Stimulated activated CD4-positive, alpha-beta T cell treated with anti-CD3 and anti-CD28 coated beads, TNF-alpha, amount 100 ng/mL, for 1 hour (primary cell): Measurements from ENCODE around the gene NEK4.
"Not testable (repeated sequence)": the region's sequence is repeated elsewhere in the genome, so short reads cannot be mapped to it uniquely, and the experiment has no call there.

Experiments used
- DNase-seq, 3 donors: peaks; one replicate each; pipeline ENCODE4 v3.0.0-alpha.2; 2020; ENCODE audit warnings: low read depth in 3 of 3, low spot score in 1 of 3

Gene NEK4

DNA sequence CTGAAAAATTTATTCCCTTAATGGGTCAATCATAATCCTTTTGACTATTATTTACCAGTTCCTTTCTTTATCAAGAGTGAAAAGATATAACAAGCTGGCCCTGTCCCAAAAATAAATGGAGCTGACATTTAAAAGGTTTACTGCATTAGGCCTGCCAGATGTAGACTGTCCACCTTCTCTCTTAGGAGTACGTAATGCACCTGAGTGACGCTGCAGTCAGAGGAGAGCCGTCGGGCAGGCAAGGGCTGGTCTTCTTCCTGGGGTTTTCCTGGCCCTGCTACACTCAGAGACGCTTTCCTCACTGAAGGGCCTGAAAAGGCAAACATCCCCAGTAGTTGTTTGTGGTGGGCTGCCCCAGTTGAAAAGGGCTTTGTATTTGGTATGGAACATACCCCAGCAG lies 27.6 kb downstream of the NEK4 start:
- DNase-seq = no peak

DNA sequence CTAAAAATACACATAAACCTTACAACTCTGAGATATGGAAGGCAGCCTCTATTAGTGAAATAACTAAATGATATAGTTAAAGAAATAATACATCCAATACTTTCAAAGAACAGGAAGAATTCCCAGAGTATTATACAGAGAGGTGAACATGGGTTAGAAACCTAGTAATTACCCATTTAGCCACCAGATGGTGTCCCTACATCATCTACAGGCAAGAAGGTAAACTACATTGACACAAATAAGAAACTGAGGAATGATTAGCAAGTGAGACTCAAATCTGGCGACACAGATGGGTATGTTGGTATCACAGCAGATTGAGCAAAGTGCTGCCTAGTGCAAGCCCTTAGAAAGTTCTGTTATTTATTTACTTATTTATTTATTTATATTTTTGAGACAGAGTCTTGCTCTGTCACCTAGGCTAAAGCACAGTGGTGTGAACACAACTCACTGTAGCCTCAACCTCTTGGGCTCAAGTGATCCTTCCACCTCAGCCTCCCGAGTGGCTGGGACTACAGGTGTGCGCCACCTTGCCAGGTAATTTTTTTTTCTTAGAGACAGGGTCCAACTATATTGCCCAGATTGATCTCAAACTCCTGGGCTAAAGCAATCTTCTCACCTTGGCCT lies 28.2 kb downstream of the NEK4 start:
- DNase-seq = no peak

DNA sequence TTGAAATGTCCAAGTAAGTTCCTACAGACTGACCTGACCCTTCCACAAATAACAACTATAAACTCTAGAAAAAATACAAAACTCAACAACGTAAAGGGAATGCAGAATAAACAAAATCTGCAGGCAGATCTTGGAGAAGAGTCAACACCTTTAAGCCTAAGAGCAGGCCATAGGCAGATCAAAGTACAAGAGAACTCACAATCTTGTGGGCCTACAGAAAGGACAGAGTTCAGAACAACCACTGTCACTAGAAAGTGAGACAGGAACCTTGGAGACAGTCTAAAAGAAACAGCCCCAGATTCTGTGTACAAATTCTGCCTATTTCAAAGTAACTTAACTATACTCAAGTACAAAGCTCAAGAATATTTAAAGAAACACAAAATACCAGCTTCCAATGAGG lies 31.0 kb downstream of the NEK4 start:
- DNase-seq = no peak

DNA sequence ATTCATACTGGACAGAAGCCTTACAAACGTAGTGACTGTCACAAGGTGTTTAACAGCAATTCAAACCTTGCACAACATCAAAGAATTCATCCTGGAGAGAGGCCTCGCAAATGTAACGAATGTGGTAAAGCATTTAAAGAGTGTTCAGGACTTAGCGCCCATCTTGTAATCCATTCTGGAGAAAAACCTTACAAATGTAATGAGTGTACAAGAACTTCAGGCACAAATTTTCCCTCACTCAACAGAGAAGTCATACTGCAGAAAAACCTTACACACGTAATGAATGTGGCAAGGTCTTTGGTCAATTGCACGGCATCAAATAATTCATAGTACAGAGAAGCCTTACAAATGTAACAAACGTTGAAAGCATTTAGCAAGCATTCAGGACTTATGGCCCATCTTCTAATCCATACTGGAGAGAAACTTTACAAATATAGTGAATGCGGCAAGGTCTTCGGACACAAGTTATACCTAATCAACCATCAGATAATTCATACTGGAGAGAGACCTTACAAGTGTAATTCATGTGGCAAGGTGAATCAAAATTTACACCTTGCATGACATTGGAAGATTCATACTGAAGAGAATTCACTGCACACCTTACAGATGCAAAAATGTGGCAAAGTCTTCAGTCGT lies 37.4 kb downstream of the NEK4 start:
- no peak for DNase-seq

DNA sequence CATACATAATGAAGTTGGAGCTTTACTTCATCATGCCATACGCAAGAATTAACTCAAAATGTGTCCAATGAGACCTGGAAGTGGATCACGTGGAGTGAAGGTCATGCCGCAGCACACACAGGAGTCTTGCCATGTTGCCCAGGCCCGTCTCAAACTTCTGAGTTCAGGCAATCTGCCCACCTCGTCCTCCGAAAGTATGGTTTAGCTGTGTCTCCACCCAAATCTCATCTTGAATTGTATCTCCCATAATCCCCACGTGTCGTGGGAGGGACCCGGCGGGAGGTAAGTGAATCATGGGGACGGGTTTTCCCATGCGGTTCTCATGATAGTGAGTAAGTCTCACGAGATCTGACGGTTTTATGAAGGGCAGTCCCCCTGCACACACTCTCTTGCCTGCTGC lies 39.1 kb downstream of the NEK4 start:
- no peak for DNase-seq

DNA sequence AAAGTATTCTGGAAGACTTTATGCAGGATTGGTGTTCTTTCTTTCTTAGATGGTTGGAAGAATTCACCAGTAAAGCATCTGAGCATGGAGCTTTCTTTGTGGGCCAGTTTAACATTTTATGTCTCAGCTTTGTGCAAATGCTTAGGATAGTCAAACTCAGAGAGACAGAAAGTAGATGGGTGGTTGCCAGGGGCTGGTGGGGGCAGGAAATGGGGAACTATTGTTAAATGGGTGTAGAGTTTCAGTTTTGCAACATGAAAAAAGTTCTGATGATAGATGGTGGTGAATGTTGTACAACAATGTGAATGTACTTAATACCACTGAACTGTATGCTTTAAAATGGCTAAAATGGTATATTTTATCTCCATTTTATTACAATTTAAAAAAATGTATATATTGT lies 40.1 kb downstream of the NEK4 start:
- DNase-seq = no peak

DNA sequence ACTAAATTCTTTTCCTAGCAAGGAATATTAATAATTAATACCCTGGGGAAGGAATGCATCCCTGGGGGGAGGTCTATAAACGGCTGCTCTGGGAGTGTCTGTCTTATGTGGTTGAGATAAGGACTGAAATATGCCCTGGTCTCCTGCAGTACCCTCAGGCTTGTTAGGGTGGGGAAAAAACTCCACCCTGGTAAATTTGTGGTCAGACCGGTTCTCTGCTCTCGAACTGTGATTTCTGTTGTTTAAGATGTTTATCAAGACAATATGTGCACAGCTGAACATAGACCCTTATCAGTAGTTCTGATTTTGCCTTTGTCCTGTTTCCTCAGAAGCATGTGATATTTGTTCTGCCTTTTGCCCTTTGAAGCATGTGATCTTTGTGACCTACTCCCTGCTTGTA lies 42.0 kb downstream of the NEK4 start:
- not testable (repeated sequence) for DNase-seq

DNA sequence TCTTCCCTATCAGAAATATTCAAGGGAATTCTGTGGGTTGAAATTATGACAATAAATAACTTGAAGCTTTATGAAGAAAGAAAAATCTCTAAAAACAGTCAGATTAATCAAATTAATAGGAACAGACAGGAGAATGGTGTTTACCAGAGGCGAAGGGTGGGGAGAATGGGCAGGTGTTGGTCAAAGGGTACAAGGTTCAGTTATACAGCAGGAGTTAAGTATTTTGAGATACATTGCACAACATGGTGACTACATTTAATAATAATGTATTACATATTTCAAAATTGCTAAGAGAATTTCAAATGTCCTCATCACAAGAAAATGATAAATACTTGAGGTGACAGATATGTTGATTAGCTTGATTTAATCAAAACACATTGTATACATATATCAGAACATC lies 46.2 kb downstream of the NEK4 start:
- no peak for DNase-seq

DNA sequence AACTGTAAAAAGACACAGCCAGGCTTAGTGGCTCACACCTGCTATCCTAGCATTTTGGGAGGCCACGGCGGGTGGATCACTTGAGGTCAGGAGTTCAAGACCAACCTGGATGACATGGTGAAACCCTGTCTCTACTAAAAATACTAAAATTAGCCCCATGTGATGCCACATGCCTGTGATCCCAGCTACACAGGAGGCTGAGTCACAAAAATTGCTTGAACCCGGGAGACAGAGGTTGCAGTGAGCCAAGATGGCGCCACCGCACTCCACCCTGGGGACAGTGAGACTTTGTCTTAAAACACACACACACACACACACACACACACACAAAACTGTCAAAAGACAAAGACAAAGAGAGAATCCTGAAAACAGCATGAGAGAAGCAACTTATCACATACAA lies 46.8 kb downstream of the NEK4 start:
- no peak for DNase-seq

DNA sequence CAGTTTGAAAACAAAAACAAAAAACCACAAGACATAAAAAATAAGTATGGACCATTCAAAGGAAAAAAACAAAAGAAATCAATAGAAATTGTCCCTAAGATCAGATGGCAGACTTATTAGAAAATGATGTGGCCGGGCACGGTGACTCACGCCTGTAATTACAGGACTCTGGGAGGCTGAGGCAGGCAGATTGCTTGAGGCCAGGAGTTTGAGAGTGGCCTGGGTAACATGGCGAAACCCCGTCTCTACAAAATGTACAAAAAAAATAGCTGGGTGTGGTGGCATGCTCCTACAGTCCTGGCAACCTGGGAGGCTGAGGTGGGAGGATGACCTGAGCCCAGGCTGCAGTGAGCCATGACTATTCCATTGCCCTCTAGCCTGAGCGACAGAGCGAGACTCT lies 48.2 kb downstream of the NEK4 start:
- no peak for DNase-seq

DNA sequence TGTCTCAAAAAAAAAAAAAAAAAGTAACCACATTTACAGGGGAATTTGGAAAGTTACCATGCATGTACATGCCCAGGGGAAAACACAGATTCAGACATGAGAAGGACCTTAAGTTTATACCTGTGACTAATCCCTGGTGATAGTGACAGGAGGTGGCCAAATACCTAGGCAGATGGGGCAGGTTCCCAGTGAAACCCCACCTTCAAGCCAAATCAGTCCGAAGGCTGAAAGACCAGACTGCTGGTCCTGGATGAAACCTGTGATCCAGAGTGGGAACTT lies 49.1 kb downstream of the NEK4 start:
- DNase-seq = no peak

DNA sequence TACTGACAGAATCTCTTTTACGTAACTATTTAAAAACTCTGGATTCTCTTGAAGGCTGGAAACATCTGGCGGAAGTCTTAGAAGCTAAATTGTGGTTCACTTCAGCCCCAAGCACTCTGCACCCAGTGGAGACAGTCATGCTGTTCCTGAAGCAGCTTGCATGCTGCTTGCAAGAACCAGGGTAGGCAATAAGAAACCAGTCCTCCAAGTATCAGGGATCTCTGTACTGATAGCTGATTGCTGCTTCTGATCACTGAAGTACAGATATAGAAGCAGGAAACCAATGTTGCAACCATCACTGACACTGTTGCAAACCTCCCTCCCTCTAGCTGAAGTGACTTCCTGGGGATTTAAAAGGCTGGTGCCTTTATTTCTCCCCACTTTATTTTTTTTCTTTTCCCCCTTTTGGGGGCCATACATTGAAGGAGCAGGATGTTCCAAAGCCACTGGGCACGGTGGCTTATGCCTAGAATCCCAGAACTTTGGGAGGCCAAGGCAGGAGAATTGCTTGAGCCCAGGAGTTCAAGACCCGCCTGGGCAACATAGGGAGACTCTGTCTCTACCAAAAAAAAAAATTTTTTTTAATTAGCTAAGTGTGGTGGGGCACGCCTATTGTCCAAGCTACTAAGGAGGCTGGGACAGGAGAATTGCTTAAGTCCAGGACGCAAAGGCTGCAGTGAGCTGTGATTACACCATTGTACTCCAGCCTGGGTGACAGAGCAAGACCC lies 49.6 kb downstream of the NEK4 start:
- DNase-seq = no peak

DNA sequence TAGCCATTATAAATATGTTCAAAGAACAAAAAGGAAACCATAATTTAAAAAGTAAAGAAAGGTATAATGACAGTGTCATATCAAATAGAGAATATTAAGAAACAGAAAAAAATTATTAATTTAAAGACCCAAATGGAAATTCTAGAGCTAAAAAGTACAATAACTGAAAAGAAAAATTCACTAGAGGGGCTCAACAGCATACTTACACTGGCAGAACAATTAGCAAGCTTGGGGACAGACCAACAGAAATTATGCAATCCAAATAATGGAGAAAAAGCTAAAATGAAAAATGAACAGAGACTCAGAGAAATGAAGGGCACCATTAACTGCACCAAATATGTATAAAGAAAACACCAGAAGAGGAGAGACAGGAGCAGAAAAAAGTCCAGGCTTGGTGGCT lies 51.1 kb downstream of the NEK4 start:
- DNase-seq = no peak

DNA sequence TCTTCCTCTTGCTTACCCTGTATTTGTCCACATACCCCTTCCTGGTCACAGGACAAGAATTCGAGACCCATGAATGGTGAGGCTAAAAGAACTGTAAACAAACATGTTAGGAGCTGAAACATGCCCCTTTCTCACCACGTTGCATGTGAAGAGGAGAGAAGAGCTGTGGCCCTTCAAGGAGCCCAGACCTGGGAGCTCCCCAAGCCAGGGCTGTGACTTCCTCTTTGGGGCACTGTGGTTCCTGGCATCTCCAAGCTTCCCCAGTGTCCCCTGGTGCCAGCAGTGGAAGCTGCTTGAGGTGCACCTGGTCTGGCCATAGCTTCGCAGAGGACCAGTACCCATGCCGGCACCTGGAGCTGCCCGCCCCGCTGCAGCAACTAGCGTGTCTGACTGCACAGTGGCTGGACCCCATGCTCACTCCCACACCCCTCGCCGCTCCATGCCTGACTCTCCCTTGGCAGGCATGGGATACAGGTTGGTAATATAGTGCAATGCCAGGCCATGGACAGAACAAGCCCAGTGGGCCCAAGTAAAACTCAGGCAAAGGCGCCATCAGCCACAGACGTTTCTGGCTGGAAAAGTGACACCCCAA lies 54.9 kb downstream of the NEK4 start:
- DNase-seq = no peak

DNA sequence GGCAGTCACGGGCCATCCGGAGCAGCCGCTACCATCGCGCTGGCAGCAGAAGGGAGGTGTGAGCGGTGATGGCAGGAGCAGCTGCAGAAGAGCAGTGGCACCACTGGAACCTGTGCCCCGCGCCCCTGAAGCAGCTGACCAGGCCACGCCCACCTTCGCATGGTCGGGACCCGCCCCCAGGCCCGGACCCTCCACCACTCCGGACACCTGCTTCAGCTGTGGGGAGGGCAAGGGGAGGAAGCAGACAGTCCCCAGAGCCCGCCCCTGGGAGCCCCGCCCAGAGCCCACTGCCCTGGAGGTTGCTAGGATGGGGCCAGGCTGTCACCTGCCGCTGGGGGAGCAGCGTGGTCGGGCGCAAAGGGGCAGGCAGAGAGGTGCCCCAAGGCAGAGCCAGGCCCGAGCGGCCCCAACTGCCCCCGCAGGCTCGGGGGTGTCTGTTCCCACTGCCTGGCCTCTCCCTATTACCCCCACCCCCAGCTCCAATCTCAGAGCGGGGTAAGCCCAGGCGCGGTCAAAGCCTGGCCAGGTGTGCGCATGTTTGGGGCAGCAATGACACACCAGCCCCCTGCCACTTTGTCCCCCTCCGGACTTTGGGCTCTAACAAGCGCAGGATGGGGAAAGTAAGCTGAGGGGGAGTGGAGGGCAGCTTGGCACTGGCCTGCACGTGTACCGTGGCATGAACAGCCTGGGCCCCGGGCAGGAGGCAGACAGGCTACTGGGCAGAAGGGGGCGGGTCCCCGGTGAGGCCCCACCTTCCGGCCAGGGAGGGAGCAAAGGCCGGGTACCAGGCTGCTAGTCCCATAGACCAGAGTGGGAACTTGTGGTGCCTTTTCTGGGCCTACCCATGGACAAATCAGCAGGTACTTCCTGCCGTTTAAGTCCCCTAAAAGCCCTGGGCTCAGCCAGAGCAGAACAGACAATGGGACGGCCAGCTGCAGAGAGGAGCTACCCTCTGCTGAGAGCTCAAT lies 56.1 kb downstream of the NEK4 start:
- no peak for DNase-seq

DNA sequence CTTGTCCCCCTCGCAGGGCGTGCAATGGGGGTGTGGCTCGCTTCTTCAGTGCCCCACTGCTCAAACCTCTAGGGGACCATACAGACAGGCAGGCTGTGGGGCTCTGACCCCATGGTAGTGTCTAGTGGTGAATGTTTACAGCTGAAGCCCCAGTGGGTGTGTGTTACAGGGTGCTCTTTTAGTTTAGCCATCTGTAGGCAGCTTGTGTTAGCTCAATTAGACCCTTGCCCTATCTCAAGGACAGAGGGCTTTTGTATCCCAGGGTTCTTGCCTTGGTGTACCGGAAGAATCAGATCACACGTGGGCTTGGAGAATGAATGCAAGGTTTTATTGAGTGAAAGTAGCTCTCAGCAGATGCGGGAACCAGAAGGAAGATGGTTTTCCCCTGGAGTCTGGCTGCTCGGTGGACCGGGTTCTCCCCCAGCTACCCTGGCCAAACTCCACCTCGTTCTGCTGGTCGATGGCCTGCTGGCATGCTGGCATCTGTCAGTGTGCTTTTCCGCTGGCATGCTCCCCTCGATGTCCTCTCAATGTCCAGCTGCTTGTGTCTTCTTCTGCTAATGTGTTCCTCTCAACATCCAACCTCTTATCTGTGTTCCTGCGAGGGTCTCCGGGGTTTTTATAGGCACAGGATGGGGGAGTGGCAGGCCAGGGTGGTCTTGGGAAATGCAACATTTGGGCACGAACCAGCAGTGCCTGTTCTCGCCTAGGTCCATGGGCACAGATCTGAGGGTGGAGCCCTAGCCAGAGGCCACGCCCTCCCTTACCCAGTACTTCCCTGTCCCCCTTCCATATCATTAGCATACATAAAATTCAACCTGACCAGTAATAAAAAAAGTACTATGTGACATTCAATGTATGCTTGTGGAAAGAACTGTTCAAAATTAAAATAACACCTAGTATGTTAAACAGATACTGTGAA lies 58.2 kb downstream of the NEK4 start:
- no peak for DNase-seq

DNA sequence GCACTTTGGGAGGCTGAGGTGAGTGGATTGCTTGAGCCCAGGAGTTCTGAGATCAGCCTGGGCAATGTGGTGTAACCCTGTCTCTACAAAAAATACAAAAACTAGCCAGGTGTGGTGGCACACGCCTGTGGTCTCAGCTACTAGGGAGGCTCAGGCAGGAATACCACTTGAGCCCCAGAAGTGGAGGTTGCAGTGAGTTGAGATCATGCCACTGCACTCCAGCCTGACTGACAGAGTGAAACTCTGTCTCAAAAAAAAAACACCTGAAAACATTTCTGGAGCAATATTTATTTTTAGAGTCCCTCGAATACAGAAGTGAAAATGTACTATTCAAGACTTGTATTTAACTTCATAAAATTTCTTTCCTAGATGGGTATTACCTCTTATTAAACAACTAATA lies 60.2 kb downstream of the NEK4 start:
- no peak for DNase-seq

DNA sequence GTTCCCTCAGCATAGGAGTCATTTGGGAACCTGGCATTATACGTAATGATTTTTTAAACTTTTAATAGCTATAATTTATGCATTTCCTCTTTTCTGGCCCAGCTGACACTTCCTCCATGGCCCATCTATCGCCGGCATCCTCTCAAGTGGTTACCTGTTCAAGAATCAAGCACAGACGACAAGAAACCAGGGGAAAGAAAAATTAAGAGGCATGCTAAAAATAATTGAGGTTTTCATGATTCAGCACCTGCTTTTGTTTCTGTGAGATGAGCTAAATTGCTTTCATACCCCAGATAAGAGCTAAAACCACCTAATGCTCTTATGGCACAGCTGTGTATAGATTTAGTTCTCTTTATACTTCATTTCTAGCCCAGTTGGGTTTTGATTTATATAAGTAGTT lies 63.2 kb downstream of the NEK4 start:
- DNase-seq = no peak

DNA sequence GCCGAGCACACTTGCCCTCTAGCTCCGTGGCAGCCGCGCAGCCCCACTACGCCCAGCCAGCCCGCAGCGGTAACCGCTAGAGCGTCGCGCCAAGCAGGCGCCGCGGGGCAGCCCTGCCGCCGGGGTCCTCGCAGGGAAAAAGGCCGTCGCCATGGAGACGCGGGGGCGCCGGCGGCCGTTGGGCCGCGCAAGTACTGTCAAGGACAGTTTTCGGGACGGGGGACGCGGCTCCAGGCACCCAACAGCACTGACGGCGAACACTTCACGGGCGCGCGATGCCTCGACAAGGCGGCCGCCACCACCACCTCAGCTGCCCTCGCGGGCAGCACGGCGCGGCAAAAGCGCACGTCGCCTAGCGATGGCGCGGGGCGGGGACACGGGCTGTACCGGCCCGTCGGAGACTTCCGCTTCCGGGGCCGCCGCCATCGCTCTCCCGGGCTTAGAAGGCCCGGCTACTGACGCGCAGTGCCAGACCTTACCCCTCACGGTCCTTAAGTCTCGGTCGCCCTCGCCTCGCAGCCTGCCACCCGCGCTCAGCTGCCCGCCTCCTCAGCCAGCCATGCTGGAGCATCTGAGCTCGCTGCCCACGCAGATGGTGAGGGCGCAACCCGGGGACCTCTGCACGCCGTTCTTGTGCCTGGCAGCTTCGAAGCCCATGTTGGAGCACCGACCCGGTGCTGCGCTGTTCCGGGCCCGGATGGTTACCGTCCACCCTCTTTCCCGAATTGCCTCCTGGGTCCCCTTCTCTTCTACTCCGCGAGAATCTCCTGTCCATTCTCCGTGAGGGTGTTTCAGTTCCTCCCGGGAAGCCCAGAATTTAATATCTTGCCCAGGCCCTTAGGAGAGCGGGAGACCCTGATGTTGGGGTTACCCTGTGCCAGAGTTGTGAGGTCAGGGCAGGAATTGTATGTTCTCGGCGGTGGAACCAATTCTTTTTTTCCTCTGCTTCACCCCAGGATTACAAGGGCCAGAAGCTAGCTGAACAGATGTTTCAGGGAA lies 64.8 kb downstream of the NEK4 start, which contains the start of the genes GLT8D1 and SPCS1:
TSS of gene GLT8D1 (minus strand) at position 104 of the 999 bp plus-strand sequence. CDS start 5,331 bp downstream, outside the sequence.
TSS of gene SPCS1 (plus strand) at position 419 of the 999 bp plus-strand sequence. CDS start at position 560, 141 bp downstream.
- peak; percentile 47 to 73 (median 66) for DNase-seq
